ENCODE data around the gene NME2. TPM values are rescaled to one million over a fixed set of nuclear protein-coding genes. Genes with fewer than 3 reads are reported as not detected.

The NME2 gene
- total RNA-seq, 1 donor from 2014 or later: 638 TPM

DNA sequence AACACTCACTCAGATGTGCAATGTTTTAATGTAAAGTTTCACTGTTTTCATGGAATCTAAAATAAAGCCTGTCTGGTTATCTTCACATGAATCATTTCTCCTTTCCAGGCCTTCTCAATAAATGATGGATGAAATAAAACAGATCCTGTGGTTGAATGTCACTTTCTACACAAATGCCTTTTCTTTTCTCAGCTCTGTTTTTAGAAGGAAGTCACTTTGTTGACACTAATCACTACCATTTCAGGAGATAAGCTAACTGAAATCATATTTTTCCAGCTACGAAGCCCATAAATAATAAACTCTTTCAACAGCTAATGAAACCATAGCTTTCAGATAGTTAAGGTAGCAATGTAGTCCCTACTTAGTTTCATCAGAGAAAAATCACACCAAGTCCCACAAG is 17.9 kb downstream of the NME2 start:
- no peaks in the 10 kb centered on the region for H3K9me3 ChIP-seq
- intact Hi-C loops (cut with DNase I): no loop called here
- no peaks in the 10 kb centered on the region for H3K4me1 ChIP-seq
- no peaks in the 10 kb centered on the region for H3K27me3 ChIP-seq
- no peak for TF ChIP-seq CTCF (IDR thresholded peaks at IDR 0.05)
- DNase-seq (ENCODE audit: low spot score in 2 of 2): no peak
- no peak overlapping the region for H3K27ac ChIP-seq
- no peak overlapping the region for H3K4me3 ChIP-seq
- peaks cover 21 to 38% of the 10 kb centered on the region in 2 donors for H3K36me3 ChIP-seq

GRCh38 chr17:51185763-51186332 is 19.6 kb downstream of the NME2 start:
- Histone ChIP-seq H3K4me3 (no peak overlapping the region), H3K36me3 (peaks cover 24 to 55% of the 10 kb centered on the region in 2 donors), H3K4me1 (no peaks in the 10 kb centered on the region), H3K27me3 (no peaks in the 10 kb centered on the region), H3K9me3 (no peaks in the 10 kb centered on the region), H3K27ac (no peak overlapping the region)
- intact Hi-C loops (cut with DNase I): no loop called here
- TF ChIP-seq CTCF (IDR thresholded peaks at IDR 0.05): no peak
- no peak for DNase-seq (ENCODE audit: low spot score in 2 of 2)

DNA sequence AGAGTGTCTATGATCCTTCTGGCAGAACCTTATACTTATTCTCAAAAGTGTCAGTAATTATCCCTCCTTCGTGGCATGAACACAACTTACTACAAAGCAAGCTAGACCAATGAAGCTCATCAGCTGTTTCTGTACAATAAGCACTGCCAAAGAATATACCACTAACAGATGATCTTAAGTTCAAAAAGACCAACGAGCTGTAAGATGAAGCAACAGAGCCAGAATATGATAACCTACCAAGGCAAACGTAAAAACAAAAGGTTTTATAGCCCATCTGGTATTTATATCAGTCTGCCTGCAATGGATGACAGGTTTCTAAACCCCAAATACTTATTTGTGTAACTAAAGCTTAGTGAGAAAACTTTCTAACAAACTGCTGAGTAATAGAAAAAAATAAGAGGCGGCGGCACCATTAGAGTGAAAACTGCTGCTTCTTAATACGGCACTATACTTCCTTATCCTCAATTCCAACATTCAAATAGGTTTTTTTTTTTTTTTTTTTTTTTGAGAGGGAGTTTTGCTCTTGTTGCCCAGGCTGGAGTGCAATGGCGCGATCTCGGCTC is 22.1 kb downstream of the NME2 start:
- Histone ChIP-seq H3K4me1 (no peaks in the 10 kb centered on the region), H3K9me3 (no peaks in the 10 kb centered on the region), H3K27me3 (no peaks in the 10 kb centered on the region), H3K4me3 (no peak overlapping the region), H3K27ac (no peak overlapping the region), H3K36me3 (peaks cover 33 to 60% of the 10 kb centered on the region in 2 donors)
- no peak for DNase-seq (ENCODE audit: low spot score in 2 of 2)
- TF ChIP-seq CTCF (IDR thresholded peaks at IDR 0.05): no peak
- intact Hi-C loops (cut with DNase I): no loop called here

DNA sequence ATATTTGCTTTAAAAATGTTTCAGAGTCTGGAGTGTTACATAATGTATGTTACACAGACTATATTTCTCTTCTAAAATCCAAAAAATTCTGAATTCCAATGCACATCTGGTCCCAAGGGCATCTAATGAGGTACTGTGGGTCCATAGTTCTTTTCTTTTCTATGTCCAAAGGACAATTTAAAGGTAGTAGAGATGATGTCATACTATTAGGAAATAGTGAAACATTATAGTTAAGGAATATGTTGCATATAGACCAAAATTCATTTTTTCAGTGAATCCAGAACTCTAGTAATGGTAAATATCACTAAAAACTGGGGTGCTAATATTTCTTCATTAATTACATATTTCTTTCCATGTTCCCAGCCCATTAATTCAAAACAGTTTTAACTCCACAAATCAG is 23.0 kb downstream of the NME2 start:
- H3K9me3 ChIP-seq: no peaks in the 10 kb centered on the region
- intact Hi-C loops (cut with DNase I): no loop called here
- no peak for DNase-seq (ENCODE audit: low spot score in 2 of 2)
- H3K27me3 ChIP-seq: no peaks in the 10 kb centered on the region
- H3K36me3 ChIP-seq: peaks cover 40 to 64% of the 10 kb centered on the region in 2 donors
- TF ChIP-seq CTCF (IDR thresholded peaks at IDR 0.05): no peak
- H3K4me1 ChIP-seq: no peaks in the 10 kb centered on the region
- no peak overlapping the region for H3K4me3 ChIP-seq
- H3K27ac ChIP-seq: no peak overlapping the region

DNA sequence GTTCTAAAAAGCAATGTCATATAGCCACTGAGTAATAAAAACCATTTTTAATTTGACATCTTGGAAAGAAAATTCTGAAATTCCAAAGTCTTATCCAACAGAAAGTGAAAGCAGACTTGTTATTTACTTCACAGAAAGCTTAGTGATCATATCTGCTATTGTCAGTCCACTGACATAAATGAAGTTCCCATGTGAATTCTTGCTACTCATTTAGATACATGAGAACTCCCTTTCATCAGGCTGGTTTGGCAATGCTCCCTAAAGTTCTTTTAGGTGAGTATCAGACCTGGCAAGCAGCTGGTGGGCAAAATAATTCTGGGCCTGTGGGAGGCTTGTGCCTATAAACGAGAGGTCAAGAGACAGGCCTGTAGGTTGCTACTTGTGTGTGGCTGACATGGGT is 23.4 kb downstream of the NME2 start:
- no peaks in the 10 kb centered on the region for H3K9me3 ChIP-seq
- no peaks in the 10 kb centered on the region for H3K27me3 ChIP-seq
- TF ChIP-seq CTCF (IDR thresholded peaks at IDR 0.05): no peak
- H3K36me3 ChIP-seq: peaks cover 44 to 68% of the 10 kb centered on the region in 2 donors
- H3K27ac ChIP-seq: no peak overlapping the region
- H3K4me1 ChIP-seq: no peaks in the 10 kb centered on the region
- intact Hi-C loops (cut with DNase I): no loop called here
- DNase-seq (ENCODE audit: low spot score in 2 of 2): no peak
- H3K4me3 ChIP-seq: no peak overlapping the region
